ENCODE measurements around the gene PDIK1L. TPM values are rescaled to one million over a fixed set of nuclear protein-coding genes. Genes with fewer than 3 reads are reported as not detected.

PDIK1L gene
- total RNA-seq, 2 experiments from 2014 or later: 12.9 to 17.2 TPM

- CTCF ChIA-PET (ENCODE audit: unreplicated experiment): no interaction called here
- TF ChIP-seq CTCF (conservative IDR thresholded peaks at IDR 0.05; ENCODE audit: low read length): no peak
- TF ChIP-seq EZH2phosphoT487 (IDR thresholded peaks at IDR 0.05; ENCODE audit: borderline replicate concordance, low read depth, low read length): no peak
- H3K4me2 ChIP-seq (ENCODE audit: low read length): peak overlapping the region; percentile 57
- no peak overlapping the region for H3K4me3 ChIP-seq (ENCODE audit: low read depth, low read length, poor library complexity, severe bottlenecking)
- peak overlapping the region; percentile 78 for H3K27ac ChIP-seq (ENCODE audit: low read depth, low read length, poor library complexity, severe bottlenecking)
- H3K4me1 ChIP-seq (ENCODE audit: insufficient read depth, low read length, poor library complexity, severe bottlenecking): peaks cover 32% of the 10 kb centered on the region
- peaks cover 31% of the 10 kb centered on the region for H3K36me3 ChIP-seq (ENCODE audit: insufficient read depth, low read length)
- no peak for DNase-seq (ENCODE audit: low spot score)
- H3K9me3 ChIP-seq (ENCODE audit: low read length): no peaks in the 10 kb centered on the region
- POLR2A ChIA-PET: interaction anchor here (0.7 to 3.3 kb wide), 3 partner anchors 10 to 545 kb away, joined by 3 to 12 read pairs (median 9); no protein-coding TSS in a partner anchor
- BruUV-seq (replicated peaks): no TSS peak
- no peaks in the 10 kb centered on the region for H4K20me1 ChIP-seq (ENCODE audit: insufficient read depth, low read length)
- intact Hi-C loops (cut with micrococcal nuclease; ENCODE audit: unreplicated experiment): no loop called here
- no peak overlapping the region for H2AFZ ChIP-seq (ENCODE audit: low read length)
- peaks cover 9% of the 10 kb centered on the region; the same call in 1 of the 2 replicates for H3K79me2 ChIP-seq (ENCODE audit: insufficient read depth, low read depth, low read length)
- H3K9me2 ChIP-seq (ENCODE audit: insufficient read depth, low read length): no peaks in the 10 kb centered on the region
Observed at GRCh38 chr1:26125382-26125781, 13.8 kb downstream of the PDIK1L start.

- H3K36me3 ChIP-seq (ENCODE audit: insufficient read depth, low read length): peaks cover 30% of the 10 kb centered on the region
- no peaks in the 10 kb centered on the region for H3K9me2 ChIP-seq (ENCODE audit: insufficient read depth, low read length)
- ChIA-PET CTCF (ENCODE audit: unreplicated experiment) (no interaction called here), POLR2A (interaction anchor here (2.1 to 3.3 kb wide), 3 partner anchors 11 to 13 kb away, joined by 7 to 12 read pairs (median 9); no protein-coding TSS in a partner anchor)
- peak overlapping the region; percentile 57 for H3K4me2 ChIP-seq (ENCODE audit: low read length)
- H3K79me2 ChIP-seq (ENCODE audit: insufficient read depth, low read depth, low read length): peaks cover 9% of the 10 kb centered on the region; the same call in 1 of the 2 replicates
- peak overlapping the region; percentile 38 for H3K4me3 ChIP-seq (ENCODE audit: low read depth, low read length, poor library complexity, severe bottlenecking)
- no peak for DNase-seq (ENCODE audit: low spot score)
- H2AFZ ChIP-seq (ENCODE audit: low read length): peak overlapping the region; percentile 18; the same call in 1 of the 2 replicates
- peaks cover 32% of the 10 kb centered on the region for H3K4me1 ChIP-seq (ENCODE audit: insufficient read depth, low read length, poor library complexity, severe bottlenecking)
- H4K20me1 ChIP-seq (ENCODE audit: insufficient read depth, low read length): no peaks in the 10 kb centered on the region
- H3K27ac ChIP-seq (ENCODE audit: low read depth, low read length, poor library complexity, severe bottlenecking): peak overlapping the region; percentile 78
- TSS peak; percentile 97 for BruUV-seq (replicated peaks)
- no peak for TF ChIP-seq EZH2phosphoT487 (IDR thresholded peaks at IDR 0.05; ENCODE audit: borderline replicate concordance, low read depth, low read length)
- TF ChIP-seq CTCF (conservative IDR thresholded peaks at IDR 0.05; ENCODE audit: low read length): no peak
- H3K9me3 ChIP-seq (ENCODE audit: low read length): no peaks in the 10 kb centered on the region
- intact Hi-C loops (cut with micrococcal nuclease; ENCODE audit: unreplicated experiment): no loop called here
Observed at GRCh38 chr1:26125946-26126320, 14.3 kb downstream of the PDIK1L start.

- Histone ChIP-seq H3K36me3 (ENCODE audit: insufficient read depth, low read length) (peaks cover 30% of the 10 kb centered on the region), H3K4me1 (ENCODE audit: insufficient read depth, low read length, poor library complexity, severe bottlenecking) (peaks cover 32% of the 10 kb centered on the region), H3K79me2 (ENCODE audit: insufficient read depth, low read depth, low read length) (peaks cover 9% of the 10 kb centered on the region; the same call in 1 of the 2 replicates), H3K9me2 (ENCODE audit: insufficient read depth, low read length) (no peaks in the 10 kb centered on the region), H4K20me1 (ENCODE audit: insufficient read depth, low read length) (no peaks in the 10 kb centered on the region), H3K27ac (ENCODE audit: low read depth, low read length, poor library complexity, severe bottlenecking) (peak overlapping the region; percentile 78), H2AFZ (ENCODE audit: low read length) (peak overlapping the region; percentile 18; the same call in 1 of the 2 replicates), H3K4me3 (ENCODE audit: low read depth, low read length, poor library complexity, severe bottlenecking) (peak overlapping the region; percentile 38), H3K4me2 (ENCODE audit: low read length) (peak overlapping the region; percentile 57), H3K9me3 (ENCODE audit: low read length) (no peaks in the 10 kb centered on the region)
- ChIA-PET POLR2A (interaction anchor here (0.7 to 3.3 kb wide), 5 partner anchors 11 to 223 kb away, joined by 3 to 12 read pairs (median 7); no protein-coding TSS in a partner anchor), CTCF (ENCODE audit: unreplicated experiment) (interaction anchor here (1.0 kb wide), 1 partner anchor 19 kb away, joined by 3 read pairs; no protein-coding TSS in a partner anchor)
- TF ChIP-seq EZH2phosphoT487 (IDR thresholded peaks at IDR 0.05; ENCODE audit: borderline replicate concordance, low read depth, low read length): no peak
- TF ChIP-seq CTCF (conservative IDR thresholded peaks at IDR 0.05; ENCODE audit: low read length): no peak
- DNase-seq (ENCODE audit: low spot score): peak; percentile 79
- no TSS peak for BruUV-seq (replicated peaks)
- intact Hi-C loops (cut with micrococcal nuclease; ENCODE audit: unreplicated experiment): no loop called here
Observed at GRCh38 chr1:26126321-26127084, 14.9 kb downstream of the PDIK1L start.

All from OCI-LY7 (cell line).